Embryonic facial prominence (tissue), 1 donor: ENCODE data around the gene RPP30.

ENCODE experiments used
- DNase-seq: peaks from one replicate; pipeline ENCODE4 v3.0.0-alpha.2; 2016; ENCODE audit errors: extremely low spot score

Gene RPP30

DNA sequence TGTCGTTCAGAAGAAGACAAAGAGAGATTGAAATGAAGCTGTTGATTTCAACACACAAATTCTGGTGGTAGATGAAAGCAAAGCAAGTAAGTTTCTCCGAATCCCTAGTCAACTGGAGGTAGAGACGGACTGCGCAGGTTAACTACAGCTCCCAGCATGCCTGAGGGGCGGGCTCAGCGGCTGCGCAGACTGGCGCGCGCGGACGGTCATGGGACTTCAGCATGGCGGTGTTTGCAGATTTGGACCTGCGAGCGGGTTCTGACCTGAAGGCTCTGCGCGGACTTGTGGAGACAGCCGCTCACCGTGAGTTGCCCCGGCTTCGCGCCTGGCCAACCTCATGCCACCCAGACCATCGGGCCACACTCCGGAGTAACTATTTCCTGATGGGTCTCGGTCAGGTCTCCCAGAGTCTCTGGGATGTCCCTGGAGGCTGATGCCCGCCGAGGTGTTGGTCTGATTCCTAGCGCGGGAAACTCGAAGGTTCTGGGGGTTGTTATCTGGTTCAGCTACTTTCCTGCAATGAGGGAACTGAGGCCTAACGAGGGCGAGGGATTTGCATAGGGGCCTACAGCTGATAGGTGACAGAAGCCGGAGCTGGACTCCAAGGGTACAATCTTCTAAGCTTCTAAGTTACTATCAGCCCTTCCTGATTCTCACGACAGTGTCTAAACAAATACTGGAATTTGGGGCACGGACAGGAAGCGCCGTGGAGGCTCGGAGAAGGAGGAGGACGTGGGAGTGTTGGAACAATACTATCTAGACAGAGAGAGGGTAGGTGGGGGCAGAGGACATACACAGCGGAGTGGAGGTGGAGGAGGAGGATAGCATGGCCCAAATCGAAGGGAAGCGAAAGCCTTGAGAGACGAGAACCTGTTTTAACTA is at the start of gene RPP30:
RPP30 (plus strand) TSS at position 209 of the 882 bp plus-strand sequence; CDS start at position 222, 13 bp downstream.
- peak; percentile 84 for DNase-seq

DNA sequence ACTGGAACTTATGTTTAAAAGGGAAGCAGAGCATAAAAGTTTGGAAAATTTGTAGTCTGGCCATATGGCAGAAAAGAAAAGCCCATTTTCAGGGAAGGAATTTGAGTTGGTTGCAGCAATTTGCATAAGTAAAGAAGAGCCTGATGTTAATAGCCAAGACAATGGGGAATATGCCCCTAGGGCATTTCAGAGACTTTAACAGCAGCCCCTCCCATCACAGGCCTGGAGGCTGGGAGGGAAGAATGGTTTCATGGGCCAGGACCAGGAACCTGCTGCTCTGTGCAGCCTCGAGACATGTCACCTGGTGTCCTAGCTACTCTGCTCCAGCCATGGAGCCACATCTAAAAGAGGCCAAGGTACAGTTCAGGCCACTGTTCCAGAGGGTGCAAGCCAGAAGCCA is 49.3 kb upstream of the RPP30 start:
- no peak for DNase-seq

DNA sequence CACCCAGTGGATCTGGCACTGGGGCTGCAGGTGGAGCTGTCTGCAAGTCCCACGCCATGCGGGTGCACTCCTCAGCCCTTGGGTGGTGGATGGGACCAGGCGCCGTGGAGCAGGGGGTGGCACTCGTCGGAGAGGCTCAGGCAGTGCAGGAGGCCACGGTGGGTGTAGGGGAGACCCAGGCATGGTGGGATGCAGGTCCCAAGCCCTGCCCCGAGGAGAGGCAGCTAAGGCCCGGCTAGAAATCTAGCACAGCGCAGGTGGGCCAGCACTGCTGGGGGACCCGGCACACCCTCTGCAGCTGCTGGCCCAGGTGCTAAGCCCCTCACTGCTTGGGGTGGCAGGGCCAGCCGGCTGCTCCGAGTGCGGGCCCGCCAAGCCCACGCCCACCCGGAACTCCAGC is 39.7 kb upstream of the RPP30 start:
- DNase-seq = no peak

DNA sequence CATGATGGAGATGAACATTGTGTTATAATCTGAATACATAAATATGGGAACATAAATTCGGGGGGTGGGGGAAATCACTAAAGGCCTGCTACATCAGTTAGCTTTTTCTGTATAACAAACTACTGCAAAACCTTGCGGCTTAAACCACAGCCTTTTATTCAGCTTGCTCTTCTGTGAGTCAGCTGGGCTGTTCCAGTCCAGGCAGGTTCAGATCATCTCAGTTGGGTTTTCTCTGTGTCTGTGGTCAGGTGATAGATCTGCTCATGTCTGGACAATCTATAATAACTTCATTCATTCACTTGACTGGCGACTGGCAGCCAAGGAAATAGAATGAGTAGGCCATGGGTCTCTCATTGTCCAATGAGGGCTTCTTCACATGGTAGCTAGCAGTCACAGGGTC is 37.4 kb upstream of the RPP30 start:
- no peak for DNase-seq

DNA sequence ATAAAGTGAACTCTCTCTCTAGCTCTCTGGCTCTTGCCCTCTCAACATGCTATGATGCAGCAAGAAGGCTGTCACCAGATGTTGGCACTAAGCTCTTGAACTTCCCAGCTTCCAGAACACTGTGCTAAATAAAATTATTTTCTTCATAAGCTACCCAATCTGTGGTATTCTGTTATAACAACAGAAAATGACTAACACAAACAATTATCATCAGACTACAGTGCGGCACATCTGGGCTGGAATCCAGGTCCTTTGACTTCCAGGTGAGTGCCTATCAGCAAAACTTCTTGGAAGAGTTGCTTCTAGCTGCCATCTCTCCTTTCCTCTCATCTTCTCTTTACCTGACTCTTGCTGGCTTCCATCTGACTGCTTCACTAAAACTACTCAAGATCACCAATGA is 34.3 kb upstream of the RPP30 start:
- no peak for DNase-seq

DNA sequence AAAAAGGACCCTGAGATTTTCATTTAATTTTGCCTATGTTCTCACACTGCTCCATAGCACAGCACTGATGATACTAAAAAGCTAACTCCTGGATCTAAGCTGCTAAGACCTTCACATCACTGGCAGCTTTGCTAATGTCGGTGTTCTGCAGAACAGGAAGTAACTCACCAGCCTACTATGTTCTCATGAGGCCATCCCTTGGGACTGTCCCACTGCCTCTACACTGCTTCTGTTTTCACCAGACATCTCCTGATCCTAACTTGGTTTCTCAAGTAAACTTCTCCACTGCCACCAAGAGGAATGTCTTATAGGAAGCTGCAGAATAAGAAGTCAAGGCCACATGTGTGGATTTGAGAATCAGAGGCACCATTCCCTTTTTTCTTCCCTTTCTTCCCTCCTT is 29.0 kb upstream of the RPP30 start:
- DNase-seq = no peak

DNA sequence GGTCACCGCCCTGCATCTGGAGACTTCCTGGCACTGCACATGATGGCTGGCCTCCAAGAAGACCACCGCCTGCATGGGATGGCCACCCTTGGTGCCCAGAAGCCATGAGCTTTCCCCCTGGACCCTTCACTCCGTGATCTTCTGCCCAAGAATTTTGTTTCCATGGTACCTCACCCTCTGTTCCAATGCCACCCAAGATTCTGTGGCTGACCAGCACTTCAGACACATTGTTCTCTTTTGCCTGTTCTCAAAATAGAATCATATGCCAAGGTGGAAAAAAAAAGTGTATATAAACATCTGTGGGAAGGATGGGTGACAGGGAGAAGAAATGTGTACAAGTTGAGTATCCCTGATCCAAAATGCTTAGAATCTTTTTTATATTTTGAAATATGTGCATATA is 26.0 kb upstream of the RPP30 start:
- no peak for DNase-seq

DNA sequence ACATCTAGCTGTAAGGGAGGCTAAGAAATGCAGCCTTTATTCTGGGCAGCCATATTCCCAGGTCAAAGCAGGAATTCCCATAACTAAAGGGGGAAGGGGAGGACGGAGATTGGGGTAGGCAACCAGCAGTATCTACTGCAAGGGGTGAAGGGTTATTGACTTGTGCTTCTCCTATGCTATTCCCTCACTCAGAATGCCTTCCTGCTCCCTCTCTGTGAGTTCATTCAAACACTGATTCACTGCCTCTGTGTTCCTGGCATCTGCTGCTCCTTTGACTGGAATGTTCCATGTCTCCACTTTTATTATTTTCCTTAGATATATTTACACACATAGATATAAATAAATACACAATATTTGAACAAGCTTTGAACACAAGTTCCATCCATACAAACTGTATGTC is 25.0 kb upstream of the RPP30 start:
- DNase-seq = no peak

DNA sequence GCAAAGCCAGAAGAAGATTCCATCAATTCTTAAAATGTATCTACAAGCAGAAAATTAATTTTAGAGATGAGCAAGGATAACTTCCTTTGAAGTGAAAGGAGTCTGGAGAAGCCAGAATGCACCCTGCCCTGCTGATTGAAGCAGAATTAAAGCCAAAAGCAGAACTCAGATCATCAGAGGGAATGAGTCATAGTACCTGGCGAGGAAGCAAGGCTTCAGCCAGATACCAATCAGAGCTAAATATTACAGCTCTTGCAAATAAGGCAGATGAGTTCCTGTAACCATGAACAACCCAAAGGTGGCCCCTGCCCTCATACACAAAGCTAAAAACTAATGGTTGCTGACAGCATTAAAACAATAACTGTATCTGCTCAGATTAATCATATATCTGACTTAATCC is 24.3 kb upstream of the RPP30 start:
- no peak for DNase-seq

DNA sequence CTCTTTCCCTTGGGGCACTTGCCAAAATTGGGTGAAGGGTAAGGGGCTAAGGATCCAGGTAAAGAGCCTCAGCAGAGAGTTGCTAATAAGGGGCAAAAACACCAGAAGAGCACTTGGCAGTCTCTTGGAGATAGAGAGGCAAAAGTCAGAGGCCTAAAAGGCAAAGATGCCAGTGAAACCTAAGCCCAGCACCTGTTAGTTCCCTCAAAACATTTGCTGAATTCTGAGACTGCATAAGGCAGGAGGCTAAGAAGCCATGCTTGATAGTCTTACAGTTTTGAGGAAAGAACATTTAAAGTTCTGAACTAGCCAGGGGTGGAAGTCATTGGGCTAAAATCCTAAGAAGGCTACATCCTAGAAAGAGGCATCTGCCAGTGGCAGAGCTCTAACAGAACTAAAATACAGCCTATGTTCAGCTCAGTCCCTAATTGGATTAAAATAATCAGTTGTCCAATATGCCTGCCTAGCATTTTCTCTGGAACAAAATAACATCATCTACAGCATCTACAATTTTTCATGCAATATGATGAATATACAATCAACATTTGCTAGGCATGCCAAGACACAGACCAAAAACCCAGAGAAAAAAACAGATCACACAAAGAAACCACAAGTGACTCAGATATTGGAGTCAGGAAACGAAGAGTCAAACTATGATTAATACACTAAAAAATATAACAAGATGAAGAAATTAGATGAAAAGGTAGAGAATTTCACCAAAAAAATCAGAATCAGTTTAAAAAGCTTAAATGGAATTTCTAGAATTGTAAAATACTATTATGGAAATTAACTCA is 21.6 kb upstream of the RPP30 start:
- no peak for DNase-seq

DNA sequence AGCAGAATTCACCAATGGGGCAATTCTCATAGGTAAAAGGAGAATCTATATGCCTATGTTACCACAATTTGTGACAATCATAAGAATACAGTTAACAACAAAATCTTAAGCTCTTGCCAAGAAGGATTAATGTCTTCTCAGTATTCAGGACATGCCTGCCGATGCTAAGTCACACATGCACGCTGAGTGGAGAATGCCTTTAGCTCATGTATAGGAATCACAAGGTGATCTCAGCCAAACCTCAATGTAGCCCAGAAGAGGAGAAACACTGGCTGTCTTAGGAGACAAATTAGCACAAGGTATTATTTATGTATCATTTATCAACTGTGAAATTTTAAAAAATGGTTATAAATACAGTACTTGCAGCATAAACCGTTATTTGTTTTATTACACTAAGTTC is 16.6 kb upstream of the RPP30 start:
- DNase-seq = no peak

DNA sequence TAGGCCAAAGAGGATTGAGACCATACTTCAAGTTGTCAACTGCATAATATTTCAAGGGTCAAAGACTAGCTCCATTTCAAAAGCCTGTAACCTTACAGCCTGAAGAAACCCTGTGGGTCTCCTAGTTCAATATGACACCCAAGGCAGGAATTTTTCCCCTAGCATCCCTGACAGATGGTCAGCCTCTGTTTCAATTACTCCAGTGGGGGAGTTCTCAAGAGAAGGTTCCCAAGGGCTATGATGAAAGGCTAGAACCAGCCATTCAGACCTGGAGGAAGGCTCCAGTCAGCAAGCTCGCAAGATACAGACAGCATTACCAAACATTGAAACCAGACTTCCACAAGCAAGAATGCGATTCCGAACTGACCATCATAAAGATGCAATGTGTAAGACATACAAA is 15.5 kb upstream of the RPP30 start:
- DNase-seq = no peak

DNA sequence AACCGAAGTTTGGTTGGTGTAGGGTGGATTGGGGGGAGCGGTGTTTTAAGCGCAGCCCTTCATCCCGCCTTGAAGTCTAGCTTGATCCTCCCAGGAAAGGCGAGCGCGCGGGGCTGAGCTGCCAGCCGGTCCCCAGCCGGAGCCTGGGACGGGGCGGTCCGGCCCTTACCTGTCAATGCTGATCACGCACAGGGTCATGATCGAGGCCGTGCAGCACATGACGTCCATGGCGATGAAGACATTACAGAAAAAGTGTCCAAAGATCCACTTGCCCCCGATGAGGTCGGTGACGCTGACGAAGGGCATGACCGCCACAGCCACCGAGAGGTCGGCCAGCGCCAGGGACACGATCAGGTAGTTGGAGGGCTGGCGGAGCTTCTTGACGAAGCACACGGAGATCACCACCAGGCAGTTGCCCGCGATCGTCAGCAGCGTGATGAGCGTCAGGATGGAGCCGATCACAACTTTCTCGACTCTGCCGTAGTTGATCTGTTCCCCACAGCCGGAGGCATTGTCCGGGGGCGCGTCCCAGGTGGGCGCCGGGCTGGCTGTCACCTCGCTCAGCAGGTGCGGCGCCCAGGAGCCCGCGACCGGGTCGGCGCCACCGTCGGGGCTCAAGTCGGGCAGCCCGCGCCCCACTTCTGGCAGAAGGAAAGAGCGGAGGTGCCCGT is 14.7 kb upstream of the RPP30 start:
- no peak for DNase-seq

DNA sequence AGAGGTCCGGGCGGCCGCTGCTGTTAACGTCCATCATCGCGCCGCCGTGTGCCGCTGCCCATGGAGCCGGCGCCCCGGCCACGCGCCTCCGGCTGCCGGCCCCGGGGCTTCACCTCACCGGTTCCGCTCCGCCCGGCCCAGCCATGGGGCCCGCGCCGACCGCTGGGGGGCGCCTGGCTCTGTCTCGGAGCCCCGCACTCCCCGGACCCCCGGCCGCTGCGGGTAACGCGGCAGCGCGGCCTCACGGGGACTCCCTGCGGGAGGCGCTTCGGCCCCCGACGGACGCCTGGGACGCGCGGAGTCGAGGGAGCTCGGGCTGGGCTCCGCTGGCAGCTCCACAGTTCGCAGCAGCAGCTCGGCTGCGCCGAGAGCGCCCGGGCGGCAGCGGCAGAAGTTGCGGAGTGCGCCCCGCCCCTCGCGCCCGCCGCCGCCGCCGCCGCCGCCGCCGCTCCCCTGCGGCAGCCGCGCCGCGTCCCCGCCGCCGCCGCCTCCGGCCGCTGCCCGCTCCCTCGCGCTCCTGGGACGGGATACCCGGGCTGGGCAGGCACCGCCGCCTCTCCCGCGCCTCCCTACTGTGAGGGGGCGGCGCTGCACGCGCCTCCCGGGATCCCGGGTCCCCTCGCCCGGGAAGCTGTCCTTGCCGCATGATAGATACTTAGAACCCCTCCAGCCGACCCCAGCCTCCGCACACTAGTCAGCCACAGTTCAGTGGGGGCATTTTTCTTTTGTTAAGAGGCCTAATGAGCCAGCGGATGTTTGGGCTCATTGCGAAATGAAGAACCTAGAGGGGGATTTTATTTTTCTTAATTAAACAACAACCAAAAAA is 13.9 kb upstream of the RPP30 start, which contains the start of gene HTR7:
HTR7 (minus strand) TSS at position 405 of the 826 bp plus-strand sequence; CDS start at position 37, 368 bp downstream.
- no peak for DNase-seq

DNA sequence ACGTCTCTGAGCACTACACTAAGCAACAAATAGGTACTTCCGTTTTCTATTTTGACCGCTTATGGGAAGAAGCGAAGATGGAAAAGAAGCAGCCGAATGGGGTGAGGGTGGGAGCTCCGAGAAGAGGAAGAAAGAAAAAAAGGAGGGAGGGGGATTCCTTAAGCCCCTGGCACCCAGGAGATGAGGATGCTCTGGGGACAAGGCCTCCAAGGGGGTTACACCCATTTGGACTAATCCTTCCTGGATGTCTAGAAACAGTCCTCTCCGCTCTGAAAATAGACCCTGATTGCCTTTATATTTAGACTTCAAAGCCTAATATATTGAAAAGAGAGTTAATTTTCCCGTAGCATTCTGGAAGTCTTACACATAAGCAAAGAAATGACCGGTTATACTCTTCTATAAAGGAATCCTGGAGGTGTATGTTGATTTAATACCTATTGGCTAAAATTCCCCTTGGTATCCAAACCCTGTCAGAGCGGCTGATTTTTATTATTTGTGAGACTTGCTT is 13.3 kb upstream of the RPP30 start:
- DNase-seq = no peak

DNA sequence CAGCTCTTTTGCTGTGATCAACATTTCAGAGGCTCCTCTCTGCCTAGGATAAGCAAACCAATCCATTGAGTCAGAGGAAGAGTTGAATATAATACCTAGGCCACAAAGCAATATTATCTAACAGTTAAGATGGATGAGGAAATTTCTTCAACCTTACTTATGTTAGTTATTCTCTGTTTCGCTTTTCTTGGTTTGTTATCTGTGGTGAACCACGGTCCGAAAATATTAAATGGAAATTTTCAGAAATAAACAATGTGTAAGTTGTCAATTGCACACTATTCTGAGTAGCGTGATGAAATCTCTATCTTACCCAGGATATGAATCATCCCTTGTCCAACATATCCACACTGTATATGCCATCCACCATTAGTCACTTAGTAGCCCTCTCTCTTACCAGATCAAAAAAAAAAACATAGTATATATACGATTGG is 12.4 kb upstream of the RPP30 start:
- no peak for DNase-seq

DNA sequence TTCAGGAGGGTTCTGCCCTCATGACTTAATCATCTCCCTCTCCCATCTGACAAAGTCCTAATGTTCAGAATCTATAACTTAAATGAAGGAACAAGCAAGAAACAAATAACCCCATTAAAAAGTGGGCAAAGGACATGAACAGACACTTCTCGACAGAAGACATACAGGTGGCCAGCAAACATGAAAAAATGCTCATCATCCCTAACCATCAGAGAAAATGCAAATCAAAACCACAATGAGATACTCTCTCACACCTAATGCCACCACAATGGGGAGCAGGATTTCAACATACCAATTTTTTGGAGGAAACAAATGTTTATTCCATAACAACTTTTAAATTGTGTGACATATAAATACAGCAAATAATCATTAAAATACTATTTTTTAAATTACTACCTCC is 11.0 kb upstream of the RPP30 start:
- no peak for DNase-seq

DNA sequence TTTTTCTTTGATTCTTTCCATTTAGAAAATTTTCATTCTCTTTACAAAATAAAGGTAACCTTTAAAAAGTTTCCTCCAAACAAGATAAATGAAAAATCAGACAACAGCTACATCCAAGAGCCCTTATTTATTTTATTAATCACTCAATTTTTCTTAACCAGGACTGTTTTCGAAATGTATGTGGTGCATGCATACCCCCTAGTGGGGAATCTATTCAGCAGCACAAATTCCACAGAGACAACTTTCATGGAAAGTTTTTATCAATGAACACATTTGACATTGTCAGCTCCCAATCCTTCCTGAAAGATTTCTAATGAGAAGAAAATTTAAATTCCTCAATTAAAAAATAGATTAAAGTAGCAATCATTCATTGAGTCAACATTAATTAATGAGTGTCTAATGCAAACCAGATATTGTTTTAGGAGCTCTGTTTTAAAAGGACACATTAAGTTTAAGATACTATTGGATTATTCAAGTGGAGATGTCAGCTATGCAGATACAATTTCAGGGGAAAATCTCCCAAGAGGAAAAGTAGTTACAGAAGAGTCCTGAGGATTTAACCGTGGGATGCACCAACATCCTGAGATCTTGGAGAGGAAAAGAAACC is 8.8 kb upstream of the RPP30 start:
- no peak for DNase-seq

DNA sequence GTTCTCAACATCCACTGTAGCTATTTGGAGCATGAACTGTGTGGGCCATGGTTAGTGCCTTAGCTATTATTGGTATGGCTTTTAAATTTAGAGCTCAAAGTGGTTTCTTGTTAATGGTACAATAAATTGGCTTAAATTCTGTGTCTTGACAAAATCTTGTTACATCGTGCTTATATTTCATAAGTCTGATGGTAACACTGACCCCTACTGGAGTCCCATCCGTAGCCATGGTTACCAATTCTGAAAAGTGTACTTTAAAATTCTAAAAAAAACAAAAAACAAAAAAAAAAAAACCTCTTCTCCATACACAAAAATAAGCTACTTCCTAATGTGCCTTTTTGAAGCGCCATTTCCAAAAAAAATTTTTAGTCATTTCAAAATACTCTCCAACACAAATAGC is 6.4 kb upstream of the RPP30 start:
- DNase-seq = no peak

DNA sequence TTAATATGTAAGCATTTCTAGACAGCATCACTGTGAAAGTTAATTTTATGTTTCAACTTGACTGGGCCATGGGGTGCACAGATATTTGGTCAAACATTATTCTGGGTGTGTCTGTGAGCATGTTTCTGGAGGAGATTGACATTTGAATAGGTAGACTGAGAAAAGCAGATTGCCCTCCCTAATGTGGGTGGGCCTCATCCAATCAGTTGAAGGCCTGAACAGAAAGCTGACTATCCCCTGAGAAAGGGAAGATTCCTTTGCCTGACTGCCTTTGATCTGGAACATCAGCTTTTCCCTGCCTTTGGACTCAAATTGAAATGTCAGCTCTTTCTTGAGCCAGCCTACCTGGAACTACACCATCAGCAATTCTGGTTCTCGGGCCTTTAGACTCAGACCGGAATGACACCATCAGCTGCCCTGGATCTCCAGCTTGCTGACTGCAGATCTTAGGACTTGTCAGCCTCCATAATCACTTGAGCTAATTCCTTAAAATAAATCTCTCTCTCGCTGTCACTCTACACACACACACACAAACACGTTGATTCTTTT is 5.7 kb upstream of the RPP30 start:
- no peak for DNase-seq
